Measurements from ENCODE around the gene INPP5D. TPM values are rescaled to one million over a fixed set of nuclear protein-coding genes. Genes with fewer than 3 reads are reported as not detected.

INPP5D gene
- total and polyA plus RNA-seq, 4 donors, result 7.6 to 26.1 (median 25.3) TPM

DNA sequence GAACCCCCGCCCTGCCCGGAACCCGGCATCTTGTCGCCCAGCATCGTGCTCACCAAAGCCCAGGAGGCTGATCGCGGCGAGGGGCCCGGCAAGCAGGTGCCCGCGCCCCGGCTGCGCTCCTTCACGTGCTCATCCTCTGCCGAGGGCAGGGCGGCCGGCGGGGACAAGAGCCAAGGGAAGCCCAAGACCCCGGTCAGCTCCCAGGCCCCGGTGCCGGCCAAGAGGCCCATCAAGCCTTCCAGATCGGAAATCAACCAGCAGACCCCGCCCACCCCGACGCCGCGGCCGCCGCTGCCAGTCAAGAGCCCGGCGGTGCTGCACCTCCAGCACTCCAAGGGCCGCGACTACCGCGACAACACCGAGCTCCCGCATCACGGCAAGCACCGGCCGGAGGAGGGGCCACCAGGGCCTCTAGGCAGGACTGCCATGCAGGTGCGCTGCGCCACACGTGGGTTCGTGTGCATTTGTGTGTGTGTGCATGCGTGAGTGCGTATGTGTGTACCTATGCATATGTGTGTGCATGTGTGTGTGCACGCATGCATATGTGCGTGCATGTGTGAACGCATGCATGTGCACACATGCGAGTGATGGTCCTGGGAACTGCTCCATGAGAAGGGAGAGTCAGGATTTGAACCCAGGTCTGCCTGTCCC lies 144.3 kb downstream of the INPP5D start:
- 94 to 96% methylated on average over 45 to 50 of the region's 50 CpGs for WGBS, 2 donors
- Histone ChIP-seq H3K4me3 (no peak overlapping the region), H3K27me3 (ENCODE audit: control insufficient read depth in 3 of 3, insufficient read depth in 3 of 3, low read length in 2 of 3) (no peaks in the 10 kb centered on the region), H3K9me3 (ENCODE audit: control insufficient read depth in 4 of 4, insufficient read depth in 3 of 4, low read length in 3 of 4) (peaks cover 0 to 13% (median 2%) of the 10 kb centered on the region in 4 donors), H3K9ac (ENCODE audit: insufficient read depth in 1 of 2, low read length in 2 of 2) (no peak overlapping the region), H3K36me3 (ENCODE audit: control insufficient read depth in 4 of 4, insufficient read depth in 4 of 4, low read length in 4 of 4) (peaks cover 0 to 15% (median 0%) of the 10 kb centered on the region in 4 donors), H3K4me1 (ENCODE audit: control insufficient read depth in 5 of 5, insufficient read depth in 5 of 5, low read length in 5 of 5) (peaks cover 0 to 5% (median 0%) of the 10 kb centered on the region in 5 donors), H3K27ac (ENCODE audit: low read depth in 1 of 2, low read length in 1 of 2) (no peak overlapping the region)
- DNase-seq, result no peak
- ATAC-seq (ENCODE audit: insufficient read depth, low FRiP score), result no peak
- TF ChIP-seq, protein P1, sequence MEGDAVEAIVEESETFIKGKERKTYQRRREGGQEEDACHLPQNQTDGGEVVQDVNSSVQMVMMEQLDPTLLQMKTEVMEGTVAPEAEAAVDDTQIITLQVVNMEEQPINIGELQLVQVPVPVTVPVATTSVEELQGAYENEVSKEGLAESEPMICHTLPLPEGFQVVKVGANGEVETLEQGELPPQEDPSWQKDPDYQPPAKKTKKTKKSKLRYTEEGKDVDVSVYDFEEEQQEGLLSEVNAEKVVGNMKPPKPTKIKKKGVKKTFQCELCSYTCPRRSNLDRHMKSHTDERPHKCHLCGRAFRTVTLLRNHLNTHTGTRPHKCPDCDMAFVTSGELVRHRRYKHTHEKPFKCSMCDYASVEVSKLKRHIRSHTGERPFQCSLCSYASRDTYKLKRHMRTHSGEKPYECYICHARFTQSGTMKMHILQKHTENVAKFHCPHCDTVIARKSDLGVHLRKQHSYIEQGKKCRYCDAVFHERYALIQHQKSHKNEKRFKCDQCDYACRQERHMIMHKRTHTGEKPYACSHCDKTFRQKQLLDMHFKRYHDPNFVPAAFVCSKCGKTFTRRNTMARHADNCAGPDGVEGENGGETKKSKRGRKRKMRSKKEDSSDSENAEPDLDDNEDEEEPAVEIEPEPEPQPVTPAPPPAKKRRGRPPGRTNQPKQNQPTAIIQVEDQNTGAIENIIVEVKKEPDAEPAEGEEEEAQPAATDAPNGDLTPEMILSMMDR (IDR thresholded peaks at IDR 0.05; ENCODE audit: control extremely low read depth, extremely low read depth), result no peak

DNA sequence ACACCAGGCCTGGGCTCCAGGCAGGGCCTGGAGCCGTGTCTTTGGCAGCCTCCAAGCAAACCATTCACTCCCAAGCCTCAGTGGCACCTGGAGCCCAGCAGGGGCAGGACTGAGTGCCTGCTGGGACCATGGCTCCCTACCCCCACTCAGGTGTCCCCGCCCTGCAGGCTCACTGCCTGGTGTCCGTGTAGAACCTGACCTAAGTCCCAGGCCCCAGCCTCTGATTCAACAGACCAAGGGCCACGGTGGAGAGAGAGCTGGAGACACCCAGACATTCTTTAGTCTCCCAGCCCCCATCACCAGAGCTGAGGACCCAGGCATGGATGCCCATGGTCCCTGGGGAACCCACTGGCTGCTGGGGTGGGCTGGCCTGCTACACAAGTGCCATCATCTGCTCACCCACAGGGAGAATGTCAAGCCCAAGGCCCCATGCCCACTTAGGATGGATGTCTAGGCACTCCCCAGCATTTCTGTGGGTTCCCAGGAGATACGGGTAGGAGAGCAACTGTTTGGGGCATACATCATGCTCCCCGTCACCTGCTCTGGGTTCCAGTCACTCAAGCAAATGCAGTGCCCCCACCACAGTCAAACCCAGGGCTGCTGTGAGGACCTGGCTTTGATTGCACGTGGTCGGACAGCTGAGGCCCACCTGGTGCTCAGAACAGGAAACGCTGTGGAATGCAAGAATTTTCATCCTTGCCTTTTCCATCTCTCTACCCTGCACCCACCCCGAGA lies 148.4 kb downstream of the INPP5D start:
- no peaks in the 10 kb centered on the region for H3K27me3 ChIP-seq (ENCODE audit: control insufficient read depth in 3 of 3, insufficient read depth in 3 of 3, low read length in 2 of 3)
- H3K9ac ChIP-seq (ENCODE audit: insufficient read depth in 1 of 2, low read length in 2 of 2), result no peak overlapping the region
- ATAC-seq (ENCODE audit: insufficient read depth, low FRiP score) (no peak), DNase-seq (no peak)
- no peak overlapping the region for H3K4me3 ChIP-seq
- peaks cover 0 to 3% (median 0%) of the 10 kb centered on the region in 4 donors for H3K9me3 ChIP-seq (ENCODE audit: control insufficient read depth in 4 of 4, insufficient read depth in 3 of 4, low read length in 3 of 4)
- H3K36me3 ChIP-seq (ENCODE audit: control insufficient read depth in 4 of 4, insufficient read depth in 4 of 4, low read length in 4 of 4), result peaks cover 0 to 8% (median 0%) of the 10 kb centered on the region in 4 donors
- WGBS, 2 donors, result 78 to 90% methylated on average over 10 of the region's 10 CpGs
- no peak overlapping the region for H3K27ac ChIP-seq (ENCODE audit: low read depth in 1 of 2, low read length in 1 of 2)
- TF ChIP-seq, protein P1 (IDR thresholded peaks at IDR 0.05; ENCODE audit: control extremely low read depth, extremely low read depth), result no peak
- H3K4me1 ChIP-seq (ENCODE audit: control insufficient read depth in 5 of 5, insufficient read depth in 5 of 5, low read length in 5 of 5), result peaks cover 4 to 10% (median 8%) of the 10 kb centered on the region in 5 donors

DNA sequence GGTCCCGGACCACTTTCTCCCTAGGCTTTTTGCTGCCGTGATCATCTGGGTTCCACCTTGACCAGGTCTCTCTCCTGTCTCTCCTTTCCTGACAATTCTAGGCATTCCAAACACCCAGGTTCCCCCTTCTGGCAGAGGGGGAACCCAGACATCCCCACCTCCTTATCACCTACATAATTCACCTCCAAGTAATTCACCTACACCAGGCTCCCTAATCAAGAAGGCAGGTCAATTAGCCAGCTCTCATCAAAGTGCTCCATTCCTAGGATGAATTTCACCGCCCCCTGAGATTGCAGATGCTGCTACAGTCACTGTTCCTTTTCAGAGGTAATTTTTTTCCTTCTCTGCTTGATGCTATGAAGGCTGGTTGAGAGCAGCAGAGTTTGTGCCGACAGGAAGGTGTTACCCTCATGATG lies 149.0 kb downstream of the INPP5D start:
- DNase-seq (no peak), ATAC-seq (ENCODE audit: insufficient read depth, low FRiP score) (no peak)
- Histone ChIP-seq H3K27me3 (ENCODE audit: control insufficient read depth in 3 of 3, insufficient read depth in 3 of 3, low read length in 2 of 3) (no peaks in the 10 kb centered on the region), H3K9ac (ENCODE audit: insufficient read depth in 1 of 2, low read length in 2 of 2) (no peak overlapping the region), H3K4me1 (ENCODE audit: control insufficient read depth in 5 of 5, insufficient read depth in 5 of 5, low read length in 5 of 5) (peaks cover 4 to 10% (median 8%) of the 10 kb centered on the region in 5 donors), H3K27ac (ENCODE audit: low read depth in 1 of 2, low read length in 1 of 2) (no peak overlapping the region), H3K36me3 (ENCODE audit: control insufficient read depth in 4 of 4, insufficient read depth in 4 of 4, low read length in 4 of 4) (peaks cover 0 to 8% (median 0%) of the 10 kb centered on the region in 4 donors), H3K4me3 (no peak overlapping the region), H3K9me3 (ENCODE audit: control insufficient read depth in 4 of 4, insufficient read depth in 3 of 4, low read length in 3 of 4) (no peaks in the 10 kb centered on the region)
- TF ChIP-seq, protein P1 (IDR thresholded peaks at IDR 0.05; ENCODE audit: control extremely low read depth, extremely low read depth), result no peak
- 70 to 74% methylated on average over 4 of the region's 4 CpGs for WGBS, 2 donors

All from lung (tissue), 12 donors.